Measurements from ENCODE around the gene SORBS1.

DNA sequence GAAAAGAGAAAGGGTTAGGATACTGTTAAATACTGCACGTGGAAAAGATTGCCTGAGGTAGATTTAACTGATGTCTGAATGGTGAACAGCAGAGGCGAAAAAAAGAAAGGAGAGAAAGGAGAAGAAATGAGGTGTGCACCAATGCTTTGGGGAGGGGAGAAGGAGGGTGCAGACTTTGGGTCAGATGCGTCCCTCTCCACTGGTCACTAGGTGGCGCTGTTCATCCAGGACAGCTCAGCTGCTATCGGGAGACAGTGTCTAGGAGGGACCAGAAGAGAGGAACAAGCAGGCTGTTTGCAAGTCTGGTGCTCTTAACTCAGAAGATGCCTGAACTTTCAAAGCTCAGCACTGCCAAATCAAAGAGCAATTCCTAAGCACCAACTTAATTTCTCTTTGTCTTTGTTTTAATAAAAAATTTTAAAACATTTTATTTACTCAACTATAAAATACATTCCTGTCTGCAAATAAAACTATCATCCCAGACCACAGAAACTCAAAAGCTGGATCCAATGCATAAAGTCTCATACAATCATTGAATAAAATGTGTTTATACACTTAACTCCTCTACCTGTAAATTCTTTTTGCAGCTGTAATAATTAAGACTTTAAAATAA lies 186.5 kb downstream of the SORBS1 start:
- TF ChIP-seq, protein P1, sequence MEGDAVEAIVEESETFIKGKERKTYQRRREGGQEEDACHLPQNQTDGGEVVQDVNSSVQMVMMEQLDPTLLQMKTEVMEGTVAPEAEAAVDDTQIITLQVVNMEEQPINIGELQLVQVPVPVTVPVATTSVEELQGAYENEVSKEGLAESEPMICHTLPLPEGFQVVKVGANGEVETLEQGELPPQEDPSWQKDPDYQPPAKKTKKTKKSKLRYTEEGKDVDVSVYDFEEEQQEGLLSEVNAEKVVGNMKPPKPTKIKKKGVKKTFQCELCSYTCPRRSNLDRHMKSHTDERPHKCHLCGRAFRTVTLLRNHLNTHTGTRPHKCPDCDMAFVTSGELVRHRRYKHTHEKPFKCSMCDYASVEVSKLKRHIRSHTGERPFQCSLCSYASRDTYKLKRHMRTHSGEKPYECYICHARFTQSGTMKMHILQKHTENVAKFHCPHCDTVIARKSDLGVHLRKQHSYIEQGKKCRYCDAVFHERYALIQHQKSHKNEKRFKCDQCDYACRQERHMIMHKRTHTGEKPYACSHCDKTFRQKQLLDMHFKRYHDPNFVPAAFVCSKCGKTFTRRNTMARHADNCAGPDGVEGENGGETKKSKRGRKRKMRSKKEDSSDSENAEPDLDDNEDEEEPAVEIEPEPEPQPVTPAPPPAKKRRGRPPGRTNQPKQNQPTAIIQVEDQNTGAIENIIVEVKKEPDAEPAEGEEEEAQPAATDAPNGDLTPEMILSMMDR (conservative IDR thresholded peaks at IDR 0.05) = peak; percentile 94
- TF ChIP-seq ZFX (IDR thresholded peaks at IDR 0.05) = no peak

All from C4-2B (cell line).